ENCODE results near the gene DNAJC22.

Gene DNAJC22

GRCh38 chr12:49345051-49345824, 1.4 kb upstream of the DNAJC22 start:
- no peak for DNase-seq

- DNase-seq = no peak
Observed at GRCh38 chr12:49345825-49346658, 646 bp upstream of the DNAJC22 start.

- DNase-seq = peak; percentile 59
Observed at GRCh38 chr12:49347311-49348193, 864 bp downstream of the DNAJC22 start.

GRCh38 chr12:49348781-49349180, 2.1 kb downstream of the DNAJC22 start:
- DNase-seq = no peak

- no peak for DNase-seq
Observed at GRCh38 chr12:49349266-49349665, 2.6 kb downstream of the DNAJC22 start.

- no peak for DNase-seq
Observed at GRCh38 chr12:49352351-49352750, 5.7 kb downstream of the DNAJC22 start.

- no peak for DNase-seq
Observed at GRCh38 chr12:49355913-49356312, 9.2 kb downstream of the DNAJC22 start.

GRCh38 chr12:49357103-49357678, 10.5 kb downstream of the DNAJC22 start:
- DNase-seq = no peak

- DNase-seq = peak; percentile 64
Observed at GRCh38 chr12:49358483-49359141, 11.9 kb downstream of the DNAJC22 start.

GRCh38 chr12:49359671-49360070, 13.0 kb downstream of the DNAJC22 start:
- DNase-seq = no peak

- DNase-seq = no peak
Observed at GRCh38 chr12:49362077-49362476, 15.4 kb downstream of the DNAJC22 start.

- DNase-seq = no peak
Observed at GRCh38 chr12:49364989-49365388, 18.3 kb downstream of the DNAJC22 start.

- no peak for DNase-seq
Observed at GRCh38 chr12:49365542-49365941, 18.9 kb downstream of the DNAJC22 start.

GRCh38 chr12:49366096-49366651, 19.5 kb downstream of the DNAJC22 start:
- DNase-seq = no peak

GRCh38 chr12:49366652-49367380, 20.1 kb downstream of the DNAJC22 start:
- DNase-seq = peak; percentile 88

GRCh38 chr12:49367381-49368239, 20.9 kb downstream of the DNAJC22 start, which contains the start of gene SPATS2:
TSS of gene SPATS2 (plus strand) at chr12:49367462. CDS start at chr12:49461013, 93,551 bp downstream.
- no peak for DNase-seq

- DNase-seq = no peak
Observed at GRCh38 chr12:49368240-49368600, 21.5 kb downstream of the DNAJC22 start.

GRCh38 chr12:49369411-49370145, 22.9 kb downstream of the DNAJC22 start:
- DNase-seq = no peak

- no peak for DNase-seq
Observed at GRCh38 chr12:49370539-49370938, 23.9 kb downstream of the DNAJC22 start.
